ENCODE results near the gene MCF2L2.

DNA sequence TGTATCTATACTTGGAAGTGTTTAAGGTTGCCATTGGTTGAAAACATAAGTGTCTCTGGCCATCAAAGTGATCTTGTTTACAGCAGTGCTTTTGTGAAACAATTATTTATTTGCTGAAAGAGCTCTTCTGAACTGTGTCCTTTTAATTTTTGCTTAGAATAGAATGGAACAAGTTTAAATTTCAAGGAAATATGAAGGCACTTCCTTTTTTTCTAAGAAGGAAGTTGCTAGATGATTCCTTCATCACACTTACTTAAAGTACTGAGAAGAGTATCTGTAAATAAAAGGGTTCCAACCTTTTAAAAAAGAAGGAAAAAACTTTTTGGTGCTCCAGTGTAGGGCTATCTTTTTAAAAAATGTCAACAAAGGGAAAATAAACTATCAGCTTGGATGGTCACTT lies 155.6 kb downstream of the MCF2L2 start:
- TF ChIP-seq CTCF (IDR thresholded peaks at IDR 0.05) (no peak), POLR2A (IDR thresholded peaks at IDR 0.05) (no peak)

Data from thyroid gland (tissue), 4 donors.